ENCODE measurements around the gene SIMC1.
"Not testable (repeated sequence)": the region's sequence is repeated elsewhere in the genome, so short reads cannot be mapped to it uniquely, and the experiment has no call there.

SIMC1 gene

GRCh38 chr5:176237971-176238644 is at the start of gene SIMC1:
TSS of gene SIMC1 (plus strand) at chr5:176238424. CDS start at chr5:176238509, 85 bp downstream.
- not testable (repeated sequence) for DNase-seq

DNA sequence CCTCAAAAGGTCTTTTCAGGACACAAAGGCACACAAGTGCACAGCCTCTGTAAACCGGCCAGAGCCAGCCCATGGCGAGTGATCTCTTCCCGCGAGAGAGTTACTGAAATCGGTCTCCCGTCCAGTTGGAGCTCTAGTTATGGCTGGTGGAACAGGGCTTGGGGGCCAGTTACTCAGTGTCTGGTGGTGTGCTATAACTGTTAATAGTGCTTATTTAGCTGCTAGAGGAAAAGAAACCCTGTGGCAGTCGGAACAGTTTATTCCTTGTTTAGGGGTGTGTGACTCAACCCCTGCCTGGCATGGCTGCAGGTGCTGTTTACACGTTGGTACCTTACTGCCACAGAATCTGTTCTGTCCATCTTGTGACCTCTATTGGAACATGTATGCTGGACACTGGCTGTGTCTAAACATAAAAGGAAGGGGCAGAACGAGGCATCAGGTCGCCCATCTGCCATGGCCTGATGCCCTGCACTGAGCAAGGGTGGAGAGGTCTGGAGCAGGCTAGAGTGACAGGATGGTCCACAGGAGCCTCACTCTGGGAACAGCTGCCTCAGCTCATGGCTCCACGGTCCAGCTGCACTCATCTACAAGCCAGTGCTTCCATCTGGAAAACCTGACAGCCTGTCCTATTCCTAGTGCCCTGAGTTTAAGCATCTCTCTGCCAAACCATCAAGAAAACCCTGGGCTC is 49.6 kb upstream of the SIMC1 start:
- DNase-seq: no peak

DNA sequence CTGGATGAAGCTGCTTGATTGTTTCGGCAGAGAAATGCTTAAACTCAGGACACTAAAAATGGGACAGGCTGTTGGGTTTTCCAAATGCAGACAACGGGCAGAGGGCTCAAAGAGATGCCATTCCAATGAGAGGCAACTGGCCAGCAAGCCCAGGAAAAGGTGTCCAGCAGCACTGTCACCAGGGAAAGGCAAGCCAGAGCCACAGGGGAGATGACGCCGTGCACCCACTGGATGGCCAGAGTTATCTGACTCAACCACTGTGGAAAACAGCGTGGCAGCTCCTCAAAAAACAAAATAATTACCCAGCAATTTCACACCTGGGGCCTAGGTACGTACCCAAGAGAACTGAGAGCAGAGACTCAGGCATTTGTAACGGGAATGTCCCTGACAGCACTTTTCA is 48.4 kb upstream of the SIMC1 start:
- DNase-seq: no peak

DNA sequence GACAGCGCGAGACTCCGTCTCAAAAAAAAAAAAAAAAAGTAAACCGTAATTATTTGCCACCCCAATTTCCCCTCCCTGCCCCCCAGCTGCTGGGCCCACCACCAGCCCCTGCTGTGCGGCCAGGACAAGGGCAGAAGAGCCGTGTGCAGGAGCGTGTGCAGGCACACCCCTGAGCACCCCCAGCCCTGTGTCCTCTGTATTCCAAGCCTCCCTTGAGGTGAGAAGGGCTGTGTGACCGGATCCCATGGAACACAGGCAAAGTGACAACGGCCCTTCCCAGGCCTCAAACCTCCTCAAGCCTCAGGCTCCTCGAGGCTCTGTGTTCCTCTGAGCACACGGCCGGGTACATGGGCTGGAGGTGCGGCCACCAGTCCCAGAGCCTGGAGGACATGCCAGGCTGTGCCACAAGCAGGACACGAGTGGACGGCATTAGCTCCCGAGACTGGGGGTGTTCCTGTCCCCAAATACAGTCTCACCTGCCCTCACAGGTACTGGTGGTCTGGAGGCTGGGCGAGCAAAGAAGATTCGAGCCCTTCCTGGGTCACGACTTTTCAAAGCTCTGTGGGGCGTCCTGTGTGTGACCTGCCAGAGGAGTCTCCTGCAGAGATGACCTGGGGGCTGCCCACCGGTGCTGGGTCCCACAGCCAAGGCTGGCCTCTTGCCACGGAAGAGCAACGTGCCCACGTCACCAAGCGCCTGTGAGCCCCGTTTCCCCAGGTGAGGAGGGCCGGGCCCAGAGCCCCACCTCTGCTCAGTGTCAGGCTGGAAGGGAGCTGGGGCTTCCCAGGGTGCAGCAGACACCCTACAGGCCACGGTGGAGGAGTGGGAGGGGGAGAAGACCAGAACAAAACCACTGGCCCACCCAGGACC is 47.1 kb upstream of the SIMC1 start:
- no peak for DNase-seq

GRCh38 chr5:176192094-176192721 is 46.0 kb upstream of the SIMC1 start:
- no peak for DNase-seq

GRCh38 chr5:176192722-176193117 is 45.5 kb upstream of the SIMC1 start:
- not testable (repeated sequence) for DNase-seq

DNA sequence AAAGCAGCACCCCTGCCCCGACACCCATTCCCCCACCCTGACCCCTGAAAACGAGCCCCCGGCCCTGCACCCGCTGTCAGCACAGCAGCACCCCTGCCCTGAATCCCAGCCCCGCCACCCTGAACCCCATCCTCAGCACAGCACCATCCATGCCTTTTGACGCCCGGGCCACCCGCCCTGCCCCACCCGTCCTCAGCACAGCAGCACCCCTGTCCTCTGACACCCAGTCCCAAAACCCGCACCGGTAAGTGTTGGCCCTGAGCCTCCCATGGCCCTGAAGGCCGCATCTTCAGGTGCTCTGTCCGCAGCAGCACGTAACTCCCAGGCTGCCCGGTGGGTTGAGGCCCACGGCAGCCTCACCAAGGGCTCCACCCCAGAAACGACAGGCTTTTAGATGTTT is 44.6 kb upstream of the SIMC1 start:
- not testable (repeated sequence) for DNase-seq

GRCh38 chr5:176194238-176195083 is 43.8 kb upstream of the SIMC1 start:
- not testable (repeated sequence) for DNase-seq

GRCh38 chr5:176195084-176195413 is 43.2 kb upstream of the SIMC1 start:
- not testable (repeated sequence) for DNase-seq

DNA sequence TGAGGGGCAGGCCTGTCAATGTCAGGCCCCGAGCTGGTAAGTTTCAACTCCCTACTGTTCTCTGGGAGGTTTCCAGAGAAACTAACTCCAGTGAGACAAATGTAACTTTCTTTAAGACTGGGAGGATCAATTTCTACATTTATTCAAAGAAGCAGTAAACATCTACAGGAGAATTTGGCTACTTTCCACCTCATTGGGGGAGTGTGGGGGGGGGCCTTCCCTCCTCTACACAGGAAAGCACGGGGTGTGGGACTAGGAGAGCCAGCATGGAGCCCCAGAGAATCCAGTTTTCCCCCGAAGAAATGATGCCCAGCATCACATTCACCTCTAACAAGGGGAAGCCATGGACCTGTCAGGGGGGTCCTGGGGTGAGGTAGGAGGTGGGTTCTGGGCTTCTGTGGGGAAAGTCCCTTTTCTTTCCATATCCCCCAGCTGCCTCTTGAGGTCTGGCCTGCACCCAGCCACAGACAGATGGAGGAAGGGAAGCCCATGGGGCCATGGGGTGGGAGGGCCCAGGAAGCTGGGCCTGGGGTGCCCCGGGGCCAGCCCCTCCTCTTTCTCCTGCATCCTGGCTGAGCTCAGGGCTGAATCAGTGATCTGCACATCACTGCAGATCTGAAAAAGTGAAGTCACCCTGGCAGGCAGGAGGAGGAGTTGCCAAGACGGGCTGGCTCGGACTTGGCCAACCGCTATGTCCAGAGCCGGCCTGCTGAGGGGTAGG is 42.6 kb upstream of the SIMC1 start:
- DNase-seq: not testable (repeated sequence)

- not testable (repeated sequence) for DNase-seq
Measured at GRCh38 chr5:176196781-176197180, 41.4 kb upstream of the SIMC1 start.

DNA sequence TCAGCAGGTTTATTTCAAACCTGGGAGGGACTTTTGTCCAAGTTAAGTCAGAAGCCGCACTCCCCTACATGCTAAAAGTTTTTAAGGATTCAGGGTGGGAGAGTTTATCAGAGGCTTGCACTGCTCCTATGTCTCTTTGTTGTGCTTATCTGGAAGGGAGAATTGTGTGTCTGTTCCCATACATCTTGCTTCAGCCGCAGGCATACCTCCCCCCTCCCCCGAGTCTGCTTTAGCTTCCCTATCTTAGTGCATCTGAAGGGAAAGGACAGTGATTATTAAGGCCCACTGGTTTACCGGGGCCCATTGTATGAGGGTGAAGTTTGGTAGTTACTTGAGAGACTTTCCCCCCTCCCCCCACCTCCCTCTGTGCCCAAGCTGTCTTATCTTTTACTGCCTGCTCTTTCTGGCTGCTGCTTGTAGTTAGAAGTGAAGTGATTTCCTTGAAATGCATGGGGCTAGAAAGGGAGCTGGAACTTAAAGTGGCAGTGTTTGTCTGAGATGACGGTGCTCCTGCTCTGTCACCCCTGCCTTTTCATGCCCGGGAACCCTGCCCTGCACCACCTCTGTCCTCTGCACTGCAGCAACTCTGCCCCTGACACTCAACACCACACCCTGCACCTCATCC is 40.9 kb upstream of the SIMC1 start:
- not testable (repeated sequence) for DNase-seq

GRCh38 chr5:176198299-176198698 is 39.9 kb upstream of the SIMC1 start:
- not testable (repeated sequence) for DNase-seq

DNA sequence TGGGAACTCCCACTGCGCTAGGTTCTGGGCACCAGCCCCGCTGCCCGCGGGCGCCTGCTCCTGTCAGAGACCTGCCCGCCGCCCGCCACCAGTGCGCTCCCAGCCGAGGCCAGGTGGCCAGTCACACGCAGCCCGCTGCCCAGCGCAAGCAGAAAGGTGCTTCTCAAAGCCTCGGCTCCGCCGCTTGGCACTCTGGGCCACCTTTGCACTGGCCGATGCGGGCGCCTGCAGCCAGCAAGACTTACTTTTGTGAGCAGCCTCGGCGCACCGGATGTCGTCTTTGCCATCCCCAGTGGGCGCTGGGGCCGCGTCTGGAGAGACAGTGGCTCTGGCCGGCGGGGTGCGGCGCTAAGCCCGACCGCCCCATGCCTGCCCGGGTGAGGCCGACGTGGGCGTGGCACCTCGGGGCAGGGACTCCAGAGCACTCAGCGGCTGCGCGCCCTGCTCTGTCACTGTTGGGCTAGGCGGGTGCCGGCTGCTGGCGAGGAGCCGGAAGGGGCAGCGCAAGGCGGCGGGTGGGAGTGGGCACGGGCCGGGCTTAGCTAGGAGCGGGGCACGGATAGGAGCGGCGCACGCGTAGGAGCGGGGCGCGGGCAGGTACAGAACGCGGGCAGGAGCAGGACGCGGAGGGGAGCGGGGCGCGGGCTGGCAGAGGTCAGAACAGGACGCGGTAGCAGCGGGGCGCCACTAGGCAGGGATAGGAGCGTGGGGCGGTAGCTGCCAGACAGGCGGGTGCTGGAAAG is 39.1 kb upstream of the SIMC1 start:
- not testable (repeated sequence) for DNase-seq

DNA sequence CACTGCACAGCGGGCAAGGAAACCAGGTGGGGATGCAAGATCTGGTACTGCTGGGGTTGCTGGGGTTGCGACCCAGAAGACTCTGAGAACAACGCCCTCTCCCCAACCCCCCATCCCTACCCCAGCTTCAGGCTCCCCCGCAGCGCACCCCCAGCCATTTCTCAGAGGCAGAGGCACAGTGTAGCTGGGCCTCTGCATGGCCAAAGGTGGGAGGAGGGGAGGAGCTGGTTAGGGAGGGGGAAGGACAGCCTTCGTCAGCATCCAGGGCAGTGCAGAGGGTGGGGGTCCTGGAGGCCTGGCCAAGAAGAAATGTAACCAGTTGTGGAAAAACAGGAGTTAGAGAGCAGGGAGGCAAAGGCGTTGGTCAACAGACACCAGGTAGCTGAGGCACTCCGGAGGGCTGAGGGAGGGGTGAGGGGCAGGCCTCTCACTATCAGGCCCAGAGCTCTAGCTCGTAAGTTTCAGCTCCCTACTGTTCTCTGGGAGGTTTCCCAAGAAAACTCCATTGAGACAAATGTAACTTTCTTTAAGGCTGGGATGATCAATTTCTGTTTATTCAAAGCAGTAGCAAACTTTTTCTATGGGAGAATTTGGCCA is 38.3 kb upstream of the SIMC1 start:
- not testable (repeated sequence) for DNase-seq

DNA sequence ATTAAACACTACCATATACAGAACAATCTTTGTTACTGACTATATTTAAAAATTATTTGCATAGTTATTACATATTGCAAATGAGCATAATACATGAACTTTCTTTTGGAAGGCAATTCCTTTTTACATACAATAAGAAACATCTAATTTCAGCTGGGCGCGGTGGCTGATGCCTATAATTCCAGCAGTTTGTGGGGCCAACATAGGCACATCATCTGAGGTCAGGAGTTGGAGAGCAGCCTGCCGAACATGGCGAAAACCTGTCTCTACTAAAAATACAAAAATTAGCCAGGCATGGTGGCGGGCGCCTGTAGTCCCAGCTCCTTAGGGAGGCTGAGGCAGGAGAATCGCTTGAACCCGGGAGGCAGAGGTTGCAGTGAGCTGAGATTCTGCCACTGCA is 36.4 kb upstream of the SIMC1 start:
- DNase-seq: no peak

GRCh38 chr5:176203086-176203485 is 35.1 kb upstream of the SIMC1 start:
- no peak for DNase-seq

GRCh38 chr5:176203535-176203934 is 34.7 kb upstream of the SIMC1 start:
- DNase-seq: not testable (repeated sequence)

DNA sequence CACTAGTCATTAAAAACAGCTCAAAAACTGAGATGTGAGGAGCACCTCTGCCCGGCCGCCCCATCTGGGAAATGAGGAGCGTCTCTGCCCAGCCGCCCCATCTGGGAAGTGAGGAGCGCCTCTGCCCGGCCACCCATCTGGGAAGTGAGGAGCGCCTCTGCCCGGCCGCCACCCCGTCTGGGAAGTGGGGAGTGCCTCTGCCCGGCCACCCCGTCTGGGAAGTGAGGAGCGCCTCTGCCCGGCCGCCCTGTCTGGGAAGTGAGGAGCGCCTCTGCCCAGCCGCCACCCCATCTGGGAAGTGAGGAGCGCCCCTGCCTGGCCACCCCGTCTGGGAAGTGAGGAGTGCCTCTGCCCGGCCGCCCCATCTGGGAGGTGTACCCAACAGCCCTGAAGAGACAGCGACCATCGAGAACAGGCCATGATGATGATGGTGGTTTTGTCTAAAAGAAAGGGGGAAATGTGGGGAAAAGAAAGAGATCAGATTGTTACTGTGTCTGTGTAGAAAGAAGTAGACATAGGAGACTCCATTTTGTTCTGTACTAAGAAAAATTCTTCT is 23.7 kb upstream of the SIMC1 start:
- DNase-seq: not testable (repeated sequence)

Data from NCI-H2081 treated with DMSO at 0.1 percent for 48 hours (cell line).